Kidney (tissue), 14 donors: ENCODE measurements around the gene DUSP16. TPM values are rescaled to one million over a fixed set of nuclear protein-coding genes. Genes with fewer than 3 reads are reported as not detected.

Experiments
- DNase-seq, 5 donors: peaks; one replicate each; pipeline ENCODE4 v3.0.0-alpha.2; 2013 to 2020
- FAIRE-seq: peaks from 2 replicates; lab custom pipeline; 2012; peaks lifted over from hg19 to GRCh38; lab: Jason Lieb, UNC
- H3K27ac ChIP-seq, 2 donors: one replicate each; pipeline ENCODE4 v1.7.0; 2013; ENCODE audit warnings: low read depth in 2 of 2, low read length in 2 of 2, inconsistent platforms in 1 of 2
- H3K27me3 ChIP-seq: one replicate; pipeline ENCODE4 v1.7.1; 2013; ENCODE audit warnings: low read length, inconsistent platforms; ENCODE audit not compliant: control insufficient read depth, insufficient read depth
- H3K36me3 ChIP-seq, 3 donors: one replicate each; pipeline versions ENCODE4 v1.7.0 to v1.7.1; 2013; ENCODE audit warnings: low read length in 3 of 3, control low read depth in 1 of 3, inconsistent platforms in 1 of 3; ENCODE audit not compliant: insufficient read depth in 3 of 3, control insufficient read depth in 2 of 3
- H3K4me1 ChIP-seq, 3 donors: one replicate each; pipeline versions ENCODE4 v1.7.0 to v1.7.1; 2013; ENCODE audit warnings: low read length in 3 of 3, inconsistent platforms in 1 of 3, low read depth in 1 of 3; ENCODE audit not compliant: control insufficient read depth in 2 of 3, insufficient read depth in 2 of 3
- H3K4me3 ChIP-seq, 3 donors: one replicate each; pipeline versions ENCODE4 v1.7.0 to v1.8.1; 2013; ENCODE audit warnings: low read length in 3 of 3, control low read depth in 1 of 3, inconsistent platforms in 1 of 3
- H3K9ac ChIP-seq, 3 donors: one replicate each; pipeline versions ENCODE4 v1.7.0 to v1.7.1; 2013; ENCODE audit warnings: low read length in 3 of 3, control low read depth in 1 of 3, inconsistent platforms in 1 of 3
- H3K9me3 ChIP-seq, 3 donors: one replicate each; pipeline versions ENCODE4 v1.7.0 to v1.7.1; 2013; ENCODE audit warnings: low read length in 3 of 3, control low read depth in 1 of 3, inconsistent platforms in 1 of 3; ENCODE audit not compliant: control insufficient read depth in 2 of 3, insufficient read depth in 1 of 3
- intact Hi-C: fragments of 100-400 bp; cut with DNase I; formaldehyde crosslinking; loops from one replicate; pipeline ENCODE4 v1.11.1; 2022
- polyA plus RNA-seq: library from polyadenylated mRNA; stranded (reverse); fragments of 350-450 nt; fragmentation: Illumina TruSeq; extraction: RNeasy Lipid Tissue Mini Kit (QIAGEN cat#74804); gene quantifications from one replicate; pipeline ENCODE4 v1.2.3, GENCODE V29; 2014; ENCODE audit warnings: low read depth, low replicate concordance; ENCODE audit not compliant: insufficient read depth
- total RNA-seq: library from RNA; stranded (reverse); fragmentation: NEBNext Ultra II Directional; extraction: Animal tissue kit (Norgen Biotek cat#: 25700); gene quantifications from one replicate; pipeline ENCODE4 v1.2.1, GENCODE V29; 2021
- TF ChIP-seq, protein P1 (sequence below): IDR thresholded peaks from 3 replicates; pipeline ENCODE4 v1.5.1; 2012; ENCODE audit warnings: mild to moderate bottlenecking, moderate library complexity, borderline replicate concordance; ENCODE audit not compliant: insufficient read depth; ENCODE audit errors: extremely low read depth
- donor health status: control.
- donor health status: control.
- donor health status: control.
- donor health status: control.
- donor health status: control.
- donor health status: DM: yes; HTN: yes; CAD: no.
- donor health status: Normal renal cell carcinoma (clear cell type).

The DUSP16 gene
- total and polyA plus RNA-seq, 2 donors from 2014 or later: 6.6 to 27.4 TPM

DNA sequence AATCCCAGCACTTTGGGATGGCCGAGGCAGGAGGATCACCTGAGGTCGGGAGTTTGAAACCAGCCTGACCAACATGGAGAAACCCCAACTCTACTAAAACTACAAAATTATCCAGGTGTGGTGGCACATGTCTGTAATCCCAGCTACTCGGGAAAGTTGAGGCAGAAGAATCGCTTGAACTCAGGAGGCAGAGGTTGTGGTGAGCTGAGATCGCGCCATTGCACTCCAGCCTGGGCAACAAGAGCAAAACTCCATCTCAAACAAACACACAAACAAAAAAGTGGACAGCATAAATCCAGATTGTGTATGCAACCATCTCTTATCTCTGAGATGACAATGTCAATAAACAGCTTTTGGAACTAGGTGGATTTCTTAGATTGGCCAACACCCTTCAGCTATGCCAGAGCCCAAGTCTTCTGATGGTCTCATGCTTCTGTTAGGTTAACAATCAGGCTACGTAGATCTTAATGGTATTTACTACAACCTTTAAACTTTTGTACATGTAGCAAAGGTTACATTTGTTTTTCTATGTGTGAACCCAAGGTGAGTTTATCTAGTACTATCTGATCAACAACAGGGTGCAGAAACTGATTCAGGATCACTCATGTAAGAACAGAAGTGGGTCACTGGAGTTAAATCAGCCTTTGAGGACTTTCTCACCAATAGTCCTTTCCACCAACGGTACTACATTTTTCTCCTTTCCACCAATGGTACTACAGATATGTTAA is 73.7 kb downstream of the DUSP16 start:
- Histone ChIP-seq H3K36me3 (peaks cover 0 to 11% (median 3%) of the 10 kb centered on the region in 3 donors), H3K27ac (no peak overlapping the region), H3K4me3 (no peak overlapping the region), H3K9me3 (no peaks in the 10 kb centered on the region), H3K9ac (no peak overlapping the region), H3K27me3 (no peaks in the 10 kb centered on the region), H3K4me1 (no peaks in the 10 kb centered on the region)
- intact Hi-C loops: no loop called here
- TF ChIP-seq, protein P1, sequence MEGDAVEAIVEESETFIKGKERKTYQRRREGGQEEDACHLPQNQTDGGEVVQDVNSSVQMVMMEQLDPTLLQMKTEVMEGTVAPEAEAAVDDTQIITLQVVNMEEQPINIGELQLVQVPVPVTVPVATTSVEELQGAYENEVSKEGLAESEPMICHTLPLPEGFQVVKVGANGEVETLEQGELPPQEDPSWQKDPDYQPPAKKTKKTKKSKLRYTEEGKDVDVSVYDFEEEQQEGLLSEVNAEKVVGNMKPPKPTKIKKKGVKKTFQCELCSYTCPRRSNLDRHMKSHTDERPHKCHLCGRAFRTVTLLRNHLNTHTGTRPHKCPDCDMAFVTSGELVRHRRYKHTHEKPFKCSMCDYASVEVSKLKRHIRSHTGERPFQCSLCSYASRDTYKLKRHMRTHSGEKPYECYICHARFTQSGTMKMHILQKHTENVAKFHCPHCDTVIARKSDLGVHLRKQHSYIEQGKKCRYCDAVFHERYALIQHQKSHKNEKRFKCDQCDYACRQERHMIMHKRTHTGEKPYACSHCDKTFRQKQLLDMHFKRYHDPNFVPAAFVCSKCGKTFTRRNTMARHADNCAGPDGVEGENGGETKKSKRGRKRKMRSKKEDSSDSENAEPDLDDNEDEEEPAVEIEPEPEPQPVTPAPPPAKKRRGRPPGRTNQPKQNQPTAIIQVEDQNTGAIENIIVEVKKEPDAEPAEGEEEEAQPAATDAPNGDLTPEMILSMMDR: no peak
- DNase-seq (no peak), FAIRE-seq (no peak)

DNA sequence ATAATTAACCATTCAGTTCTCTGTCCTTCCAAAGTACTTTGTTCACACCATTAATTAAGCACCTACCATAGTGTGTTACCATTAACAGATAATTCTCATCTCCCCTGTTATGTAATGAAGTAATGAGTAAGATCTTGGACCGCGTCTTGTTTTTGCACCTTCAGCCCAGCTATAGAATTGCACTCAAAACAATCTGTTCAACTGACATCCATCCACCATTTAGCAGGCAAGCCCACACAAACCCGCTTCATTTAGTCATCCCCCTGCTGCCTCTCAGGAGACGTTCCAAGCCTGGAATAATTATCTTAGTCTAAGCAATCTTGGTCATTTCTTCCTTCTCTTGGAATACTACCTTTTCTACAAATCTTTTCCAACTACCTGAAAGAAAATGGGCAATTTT is 74.4 kb downstream of the DUSP16 start:
- no peak for DNase-seq
- TF ChIP-seq, protein P1: no peak
- FAIRE-seq: no peak
- Histone ChIP-seq H3K36me3 (peaks cover 0 to 11% (median 3%) of the 10 kb centered on the region in 3 donors), H3K9me3 (no peaks in the 10 kb centered on the region), H3K27me3 (no peaks in the 10 kb centered on the region), H3K27ac (no peak overlapping the region), H3K4me1 (no peaks in the 10 kb centered on the region), H3K9ac (no peak overlapping the region), H3K4me3 (no peak overlapping the region)
- intact Hi-C loops: no loop called here

DNA sequence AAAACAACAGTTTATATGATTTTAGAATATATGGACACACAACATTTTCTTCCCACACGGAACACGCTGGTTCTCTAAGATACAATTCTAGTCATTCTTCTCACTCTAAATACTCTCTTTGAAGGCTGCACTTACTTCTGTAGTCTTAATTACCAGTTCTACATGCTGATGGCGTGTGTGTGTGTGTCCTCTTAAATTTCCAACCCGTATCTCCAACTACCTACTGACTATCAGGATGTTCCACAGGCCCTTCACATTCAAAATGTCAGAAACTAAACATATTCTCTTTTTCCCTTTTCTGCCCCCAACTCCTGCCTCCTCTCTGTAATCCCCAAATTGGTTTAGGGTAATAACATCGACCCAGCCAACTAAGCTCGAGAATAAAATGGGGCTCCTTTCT is 75.2 kb downstream of the DUSP16 start:
- Histone ChIP-seq H3K4me3 (no peak overlapping the region), H3K27ac (no peak overlapping the region), H3K9me3 (no peaks in the 10 kb centered on the region), H3K4me1 (no peaks in the 10 kb centered on the region), H3K27me3 (no peaks in the 10 kb centered on the region), H3K36me3 (peaks cover 0 to 11% (median 3%) of the 10 kb centered on the region in 3 donors), H3K9ac (no peak overlapping the region)
- FAIRE-seq (no peak), DNase-seq (no peak)
- intact Hi-C loops: no loop called here
- TF ChIP-seq, protein P1: no peak
